ENCODE data around the gene LPIN1. TPM values are rescaled to one million over a fixed set of nuclear protein-coding genes. Genes with fewer than 3 reads are reported as not detected.

LPIN1 gene
- total and polyA plus RNA-seq, 2 of the 13 experiments (the other 11 are each of a cell fraction or from before 2014, with no cell fraction given), result 9.7 to 19.4 TPM

GRCh38 chr2:11837875-11838734, 91.7 kb downstream of the LPIN1 start (continued):
- TF ChIP-seq, protein P1, sequence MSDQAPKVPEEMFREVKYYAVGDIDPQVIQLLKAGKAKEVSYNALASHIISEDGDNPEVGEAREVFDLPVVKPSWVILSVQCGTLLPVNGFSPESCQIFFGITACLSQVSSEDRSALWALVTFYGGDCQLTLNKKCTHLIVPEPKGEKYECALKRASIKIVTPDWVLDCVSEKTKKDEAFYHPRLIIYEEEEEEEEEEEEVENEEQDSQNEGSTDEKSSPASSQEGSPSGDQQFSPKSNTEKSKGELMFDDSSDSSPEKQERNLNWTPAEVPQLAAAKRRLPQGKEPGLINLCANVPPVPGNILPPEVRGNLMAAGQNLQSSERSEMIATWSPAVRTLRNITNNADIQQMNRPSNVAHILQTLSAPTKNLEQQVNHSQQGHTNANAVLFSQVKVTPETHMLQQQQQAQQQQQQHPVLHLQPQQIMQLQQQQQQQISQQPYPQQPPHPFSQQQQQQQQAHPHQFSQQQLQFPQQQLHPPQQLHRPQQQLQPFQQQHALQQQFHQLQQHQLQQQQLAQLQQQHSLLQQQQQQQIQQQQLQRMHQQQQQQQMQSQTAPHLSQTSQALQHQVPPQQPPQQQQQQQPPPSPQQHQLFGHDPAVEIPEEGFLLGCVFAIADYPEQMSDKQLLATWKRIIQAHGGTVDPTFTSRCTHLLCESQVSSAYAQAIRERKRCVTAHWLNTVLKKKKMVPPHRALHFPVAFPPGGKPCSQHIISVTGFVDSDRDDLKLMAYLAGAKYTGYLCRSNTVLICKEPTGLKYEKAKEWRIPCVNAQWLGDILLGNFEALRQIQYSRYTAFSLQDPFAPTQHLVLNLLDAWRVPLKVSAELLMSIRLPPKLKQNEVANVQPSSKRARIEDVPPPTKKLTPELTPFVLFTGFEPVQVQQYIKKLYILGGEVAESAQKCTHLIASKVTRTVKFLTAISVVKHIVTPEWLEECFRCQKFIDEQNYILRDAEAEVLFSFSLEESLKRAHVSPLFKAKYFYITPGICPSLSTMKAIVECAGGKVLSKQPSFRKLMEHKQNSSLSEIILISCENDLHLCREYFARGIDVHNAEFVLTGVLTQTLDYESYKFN (CRISPR knock-in tag; conservative IDR thresholded peaks at IDR 0.05), result peak; percentile 22; the same call in 1 of the 2 replicates
- TF ChIP-seq SAP130 (CRISPR knock-in tag; IDR thresholded peaks at IDR 0.05; ENCODE audit: low read depth), result no peak
- TF ChIP-seq FOXK2 (IDR thresholded peaks at IDR 0.05), result no peak
- peak; percentile 57; the same call in 1 of the 2 replicates for TF ChIP-seq KDM5B (CRISPR knock-in tag; IDR thresholded peaks at IDR 0.05; ENCODE audit: borderline replicate concordance)
- no peak for TF ChIP-seq SUZ12 (IDR thresholded peaks at IDR 0.05; ENCODE audit: low read depth, low read length)
- TF ChIP-seq ISL2 (CRISPR knock-in tag; IDR thresholded peaks at IDR 0.05), result no peak
- TF ChIP-seq SNRNP70 (IDR thresholded peaks at IDR 0.05; ENCODE audit: low read depth, low read length), result no peak
- TF ChIP-seq NR1H2 (CRISPR knock-in tag; IDR thresholded peaks at IDR 0.05; ENCODE audit: borderline replicate concordance, low read depth), result no peak
- TF ChIP-seq ERF (CRISPR knock-in tag; IDR thresholded peaks at IDR 0.05), result no peak
- no peak for TF ChIP-seq ATF2 (CRISPR knock-in tag; IDR thresholded peaks at IDR 0.05)
- TF ChIP-seq LCORL (IDR thresholded peaks at IDR 0.05), result no peak
- TF ChIP-seq LCORL (CRISPR knock-in tag; IDR thresholded peaks at IDR 0.05), result no peak
- TF ChIP-seq ZNF207 (IDR thresholded peaks at IDR 0.05; ENCODE audit: borderline replicate concordance), result no peak
- no peak for TF ChIP-seq AGO1 (IDR thresholded peaks at IDR 0.05; ENCODE audit: low read depth, low read length, poor library complexity, severe bottlenecking)
- no peak for TF ChIP-seq ZNF468 (CRISPR knock-in tag; IDR thresholded peaks at IDR 0.05)
- TF ChIP-seq CCAR2 (optimal IDR thresholded peaks at IDR 0.05; ENCODE audit: low read depth, low read length), result no peak
- TF ChIP-seq SP4 (CRISPR knock-in tag; IDR thresholded peaks at IDR 0.05), result no peak
- TF ChIP-seq MNT (IDR thresholded peaks at IDR 0.05), result no peak
- TF ChIP-seq NR2F6 (IDR thresholded peaks at IDR 0.05), result 0 out of 2 replicates have a peak, but pooled peaks have one; percentile 11
- no peak for TF ChIP-seq NR2F6 (CRISPR knock-in tag; IDR thresholded peaks at IDR 0.05)
- TF ChIP-seq ZFP1 (CRISPR knock-in tag; IDR thresholded peaks at IDR 0.05), result no peak
